Vagina (tissue), 2 donors: ENCODE results near the gene RASSF8.

Experiments
- POLR2A ChIP-seq, 2 donors: fragments of 450-650 bp; IDR thresholded peaks; one replicate each; pipeline ENCODE4 v1.6.1; 2017; ENCODE audit warnings: antibody characterized with exemption in 2 of 2, mild to moderate bottlenecking in 2 of 2, moderate library complexity in 2 of 2
- POLR2AphosphoS5 ChIP-seq, 2 donors: sonication (generic); formaldehyde crosslinking; IDR thresholded peaks; one replicate each; pipeline ENCODE4 v1.9.0; 2017; ENCODE audit warnings: antibody characterized with exemption in 2 of 2, mild to moderate bottlenecking in 2 of 2, low read depth in 1 of 2; ENCODE audit not compliant: insufficient read depth in 1 of 2
- TF ChIP-seq, protein P1 (sequence below), 3 experiments: fragments of 450-650 bp in 2 of 3; fragments of 200-600 bp in 1 of 3; sonication (generic) in 1 of 3; IDR thresholded peaks; one replicate each; pipeline ENCODE4 v1.5.1; 2017 to 2019; ENCODE audit warnings: antibody characterized with exemption in 3 of 3, mild to moderate bottlenecking in 2 of 3, moderate library complexity in 2 of 3

DNA sequence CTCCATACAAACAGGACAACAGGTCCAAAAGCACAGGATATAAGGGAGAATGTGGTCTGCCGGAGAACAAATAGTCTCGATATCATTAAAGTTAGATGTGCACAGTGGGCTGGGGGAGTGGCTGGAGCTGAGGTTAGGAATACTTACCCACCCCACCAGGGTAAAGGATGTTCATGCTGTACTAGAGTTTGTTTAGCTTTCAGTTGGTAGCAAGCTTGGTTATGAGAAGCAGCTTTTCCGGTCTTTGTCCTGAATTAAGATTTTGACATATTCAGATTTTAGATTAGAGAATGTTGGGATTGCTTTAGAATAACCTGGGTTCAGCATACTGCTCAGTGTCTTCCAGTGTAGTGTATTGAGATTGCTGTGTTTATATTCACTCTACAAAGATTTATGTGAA lies 16.7 kb downstream of the RASSF8 start:
- TF ChIP-seq, protein P1, sequence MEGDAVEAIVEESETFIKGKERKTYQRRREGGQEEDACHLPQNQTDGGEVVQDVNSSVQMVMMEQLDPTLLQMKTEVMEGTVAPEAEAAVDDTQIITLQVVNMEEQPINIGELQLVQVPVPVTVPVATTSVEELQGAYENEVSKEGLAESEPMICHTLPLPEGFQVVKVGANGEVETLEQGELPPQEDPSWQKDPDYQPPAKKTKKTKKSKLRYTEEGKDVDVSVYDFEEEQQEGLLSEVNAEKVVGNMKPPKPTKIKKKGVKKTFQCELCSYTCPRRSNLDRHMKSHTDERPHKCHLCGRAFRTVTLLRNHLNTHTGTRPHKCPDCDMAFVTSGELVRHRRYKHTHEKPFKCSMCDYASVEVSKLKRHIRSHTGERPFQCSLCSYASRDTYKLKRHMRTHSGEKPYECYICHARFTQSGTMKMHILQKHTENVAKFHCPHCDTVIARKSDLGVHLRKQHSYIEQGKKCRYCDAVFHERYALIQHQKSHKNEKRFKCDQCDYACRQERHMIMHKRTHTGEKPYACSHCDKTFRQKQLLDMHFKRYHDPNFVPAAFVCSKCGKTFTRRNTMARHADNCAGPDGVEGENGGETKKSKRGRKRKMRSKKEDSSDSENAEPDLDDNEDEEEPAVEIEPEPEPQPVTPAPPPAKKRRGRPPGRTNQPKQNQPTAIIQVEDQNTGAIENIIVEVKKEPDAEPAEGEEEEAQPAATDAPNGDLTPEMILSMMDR (IDR thresholded peaks at IDR 0.05): no peak
- TF ChIP-seq POLR2A (IDR thresholded peaks at IDR 0.05): no peak
- TF ChIP-seq POLR2AphosphoS5 (IDR thresholded peaks at IDR 0.05; ENCODE audit: insufficient read depth in 1 of 2, low read depth in 1 of 2): no peak
